ENCODE measurements around the gene HIRIP3.

HIRIP3 gene

DNA sequence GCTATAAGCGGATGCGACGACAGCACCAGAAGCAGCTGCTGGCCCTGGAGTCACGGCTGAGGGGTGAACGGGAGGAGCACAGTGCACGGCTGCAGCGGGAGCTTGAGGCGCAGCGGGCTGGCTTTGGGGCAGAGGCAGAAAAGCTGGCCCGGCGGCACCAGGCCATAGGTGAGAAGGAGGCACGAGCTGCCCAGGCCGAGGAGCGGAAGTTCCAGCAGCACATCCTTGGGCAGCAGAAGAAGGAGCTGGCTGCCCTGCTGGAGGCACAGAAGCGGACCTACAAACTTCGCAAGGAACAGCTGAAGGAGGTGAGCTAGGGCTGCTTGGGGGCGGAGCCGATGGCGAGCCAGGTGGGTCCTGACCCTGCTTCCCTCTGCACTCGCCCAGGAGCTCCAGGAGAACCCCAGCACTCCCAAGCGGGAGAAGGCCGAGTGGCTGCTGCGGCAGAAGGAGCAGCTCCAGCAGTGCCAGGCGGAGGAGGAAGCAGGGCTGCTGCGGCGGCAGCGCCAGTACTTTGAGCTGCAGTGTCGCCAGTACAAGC lies 10.1 kb downstream of the HIRIP3 start:
- TF ChIP-seq, protein P1, sequence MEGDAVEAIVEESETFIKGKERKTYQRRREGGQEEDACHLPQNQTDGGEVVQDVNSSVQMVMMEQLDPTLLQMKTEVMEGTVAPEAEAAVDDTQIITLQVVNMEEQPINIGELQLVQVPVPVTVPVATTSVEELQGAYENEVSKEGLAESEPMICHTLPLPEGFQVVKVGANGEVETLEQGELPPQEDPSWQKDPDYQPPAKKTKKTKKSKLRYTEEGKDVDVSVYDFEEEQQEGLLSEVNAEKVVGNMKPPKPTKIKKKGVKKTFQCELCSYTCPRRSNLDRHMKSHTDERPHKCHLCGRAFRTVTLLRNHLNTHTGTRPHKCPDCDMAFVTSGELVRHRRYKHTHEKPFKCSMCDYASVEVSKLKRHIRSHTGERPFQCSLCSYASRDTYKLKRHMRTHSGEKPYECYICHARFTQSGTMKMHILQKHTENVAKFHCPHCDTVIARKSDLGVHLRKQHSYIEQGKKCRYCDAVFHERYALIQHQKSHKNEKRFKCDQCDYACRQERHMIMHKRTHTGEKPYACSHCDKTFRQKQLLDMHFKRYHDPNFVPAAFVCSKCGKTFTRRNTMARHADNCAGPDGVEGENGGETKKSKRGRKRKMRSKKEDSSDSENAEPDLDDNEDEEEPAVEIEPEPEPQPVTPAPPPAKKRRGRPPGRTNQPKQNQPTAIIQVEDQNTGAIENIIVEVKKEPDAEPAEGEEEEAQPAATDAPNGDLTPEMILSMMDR (conservative IDR thresholded peaks at IDR 0.05; ENCODE audit: low read depth, low read length): no peak
- DNase-seq (ENCODE audit: low read depth): no peak
- H3K4me3 ChIP-seq (ENCODE audit: low read depth, low read length): no peak overlapping the region

DNA sequence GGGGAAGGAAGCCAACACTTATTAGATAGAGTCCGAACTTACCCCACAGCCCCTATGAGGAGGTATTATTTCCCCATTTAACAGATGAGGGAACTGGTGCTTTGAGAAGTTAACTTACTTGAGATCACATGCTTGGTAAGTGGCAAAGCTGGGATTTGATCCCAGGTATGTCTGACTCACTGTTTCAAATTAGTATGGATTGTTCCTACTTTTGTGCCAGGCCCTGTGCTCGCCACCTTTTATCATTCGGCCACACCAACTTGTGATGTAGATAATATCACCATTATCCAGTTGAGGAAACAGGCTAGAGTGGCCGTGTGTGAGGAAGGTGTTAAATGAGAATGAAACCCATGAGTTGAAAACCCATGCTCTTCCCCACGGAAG lies 10.7 kb downstream of the HIRIP3 start:
- DNase-seq (ENCODE audit: low read depth): no peak
- H3K4me3 ChIP-seq (ENCODE audit: low read depth, low read length): no peak overlapping the region
- TF ChIP-seq, protein P1 (conservative IDR thresholded peaks at IDR 0.05; ENCODE audit: low read depth, low read length): no peak

DNA sequence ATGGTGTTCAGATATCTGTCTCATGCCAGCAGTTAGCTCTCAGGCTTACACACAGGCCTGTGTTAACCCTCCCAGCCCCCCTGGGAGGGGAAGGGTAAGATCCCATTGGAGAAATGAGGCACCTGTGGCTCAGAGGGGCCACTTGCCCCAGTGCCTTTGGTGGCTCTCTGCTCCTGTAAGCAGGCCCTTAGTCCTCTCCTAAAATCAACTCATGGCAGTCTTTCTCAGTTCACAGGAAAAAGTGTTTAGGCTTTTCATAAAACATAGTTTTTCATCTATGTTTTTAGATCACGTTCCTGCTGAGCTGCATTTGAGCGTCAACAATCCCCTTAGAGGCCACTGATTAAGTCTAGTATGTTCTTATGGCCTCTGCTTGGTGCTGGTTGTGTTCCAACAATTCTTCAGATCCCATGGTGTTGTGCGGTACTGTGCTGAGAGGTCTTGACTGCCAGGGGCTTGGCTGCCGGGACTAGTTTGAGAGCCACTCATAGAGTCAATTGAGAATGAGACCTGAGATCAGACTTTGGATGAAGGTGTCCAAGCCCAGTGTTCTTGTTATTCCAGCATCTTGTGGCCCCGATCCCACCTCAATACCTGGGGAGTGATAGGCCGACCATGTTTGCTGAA lies 11.2 kb downstream of the HIRIP3 start:
- no peak overlapping the region for H3K4me3 ChIP-seq (ENCODE audit: low read depth, low read length)
- DNase-seq (ENCODE audit: low read depth): no peak
- TF ChIP-seq, protein P1 (conservative IDR thresholded peaks at IDR 0.05; ENCODE audit: low read depth, low read length): no peak

DNA sequence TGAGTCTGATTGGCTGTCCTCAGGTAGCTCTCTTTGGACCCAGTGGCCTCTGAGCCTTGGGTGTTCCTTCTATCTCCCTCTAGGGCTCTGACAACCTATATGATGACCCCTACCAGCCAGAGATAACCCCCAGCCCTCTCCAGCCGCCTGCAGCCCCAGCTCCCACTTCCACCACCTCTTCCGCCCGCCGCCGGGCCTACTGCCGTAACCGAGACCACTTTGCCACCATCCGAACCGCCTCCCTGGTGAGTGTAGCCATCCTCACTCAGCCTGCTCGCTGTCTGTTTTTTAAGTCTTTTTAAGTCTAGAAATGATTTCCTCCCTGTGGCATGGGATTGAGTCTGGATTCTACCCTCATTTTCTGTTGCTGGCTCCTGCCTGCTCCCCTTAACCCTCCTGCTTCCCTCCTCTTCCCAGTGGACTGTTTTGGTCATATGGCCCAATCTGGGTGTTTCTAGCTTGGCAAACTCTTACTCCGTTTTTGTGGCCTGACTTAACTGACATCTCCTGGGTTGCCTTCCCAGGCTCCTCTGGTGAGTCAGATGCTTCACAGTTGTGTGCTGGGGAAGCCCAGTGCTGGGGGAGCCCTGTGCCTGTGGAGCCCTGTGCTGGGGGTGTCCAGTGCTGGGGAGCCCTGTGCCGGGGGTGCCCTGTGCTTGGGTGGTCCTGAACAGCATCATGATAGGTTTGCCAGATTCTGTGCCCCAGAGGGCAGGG lies 11.8 kb downstream of the HIRIP3 start:
- peak; percentile 67 for DNase-seq (ENCODE audit: low read depth)
- H3K4me3 ChIP-seq (ENCODE audit: low read depth, low read length): no peak overlapping the region
- TF ChIP-seq, protein P1 (conservative IDR thresholded peaks at IDR 0.05; ENCODE audit: low read depth, low read length): no peak

DNA sequence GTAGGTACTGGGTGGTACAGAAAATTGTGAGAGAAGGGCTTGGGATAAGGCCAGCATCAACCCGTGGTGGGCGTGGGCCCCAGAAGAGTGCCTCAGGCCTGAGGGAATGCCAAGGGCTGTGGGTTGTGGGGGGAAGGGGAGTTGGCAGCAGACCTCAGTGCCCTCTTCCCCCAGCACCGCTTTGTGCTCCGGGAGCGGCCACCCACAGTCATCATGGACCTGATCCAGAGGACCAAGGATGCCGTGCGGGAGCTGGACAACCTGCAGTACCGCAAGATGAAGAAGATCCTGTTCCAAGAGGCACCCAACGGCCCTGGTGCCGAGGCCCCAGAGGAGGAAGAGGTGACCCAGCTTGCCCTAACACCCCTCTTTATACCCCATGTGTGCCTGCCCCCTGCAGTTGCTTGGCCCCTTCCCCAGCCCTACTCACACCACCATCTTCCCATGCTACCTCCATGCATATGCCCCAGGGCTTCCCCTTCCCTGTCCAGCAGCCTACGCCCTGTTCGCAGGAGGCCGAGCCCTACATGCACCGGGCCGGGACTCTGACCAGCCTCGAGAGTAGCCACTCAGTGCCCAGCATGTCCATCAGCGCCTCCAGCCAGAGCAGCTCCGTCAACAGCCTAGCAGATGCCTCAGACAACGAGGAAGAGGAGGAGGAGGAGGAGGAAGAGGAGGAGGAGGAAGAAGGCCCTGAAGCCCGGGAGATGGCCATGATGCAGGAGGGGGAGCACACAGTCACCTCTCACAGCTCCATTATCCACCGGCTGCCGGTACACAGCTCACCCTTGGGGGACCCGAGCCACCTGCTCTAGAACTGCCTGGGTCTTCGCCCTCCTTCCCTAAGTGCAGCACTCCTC lies 12.6 kb downstream of the HIRIP3 start:
- TF ChIP-seq, protein P1 (conservative IDR thresholded peaks at IDR 0.05; ENCODE audit: low read depth, low read length): no peak
- no peak for DNase-seq (ENCODE audit: low read depth)
- no peak overlapping the region for H3K4me3 ChIP-seq (ENCODE audit: low read depth, low read length)

DNA sequence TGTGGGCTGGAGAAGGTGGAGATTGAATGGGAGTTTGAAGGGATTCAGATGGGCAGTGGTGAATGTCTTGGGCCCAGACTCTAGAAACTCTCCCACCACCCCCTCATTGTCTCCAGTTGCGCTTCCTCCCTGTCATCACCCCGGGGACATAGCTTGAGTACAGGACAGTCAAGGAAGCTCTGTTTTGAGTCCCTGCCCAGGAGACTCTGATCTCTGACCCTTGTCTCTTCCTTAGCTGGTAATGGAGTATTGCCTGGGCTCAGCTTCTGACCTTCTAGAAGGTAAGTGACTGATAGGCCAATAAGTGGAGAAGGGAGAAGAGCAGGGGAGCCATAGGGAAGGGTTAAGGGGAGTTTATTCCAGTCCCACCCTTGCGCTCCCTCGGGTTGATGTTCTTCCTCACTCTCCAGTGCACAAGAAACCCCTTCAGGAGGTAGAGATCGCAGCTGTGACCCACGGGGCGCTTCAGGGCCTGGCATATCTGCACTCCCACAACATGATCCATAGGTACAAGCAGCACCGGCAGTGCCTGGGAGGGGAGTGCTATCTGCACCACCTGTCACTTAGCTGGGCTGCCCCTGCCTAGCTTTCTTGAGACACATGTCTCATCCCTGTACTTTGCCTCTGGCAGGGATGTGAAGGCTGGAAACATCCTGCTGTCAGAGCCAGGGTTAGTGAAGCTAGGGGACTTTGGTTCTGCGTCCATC lies 16.7 kb downstream of the HIRIP3 start:
- H3K4me3 ChIP-seq (ENCODE audit: low read depth, low read length): no peak overlapping the region
- no peak for DNase-seq (ENCODE audit: low read depth)
- TF ChIP-seq, protein P1 (conservative IDR thresholded peaks at IDR 0.05; ENCODE audit: low read depth, low read length): no peak

Data from choroid plexus epithelial cell (primary cell).